HG03159 (cell line): ENCODE measurements around the gene ADGRL3.
"Not testable (repeated sequence)": the region's sequence is repeated elsewhere in the genome, so short reads cannot be mapped to it uniquely, and the experiment has no call there.

Experiments
- ATAC-seq: cut with Tn5 transposase; IDR thresholded peaks from one replicate; pipeline ENCODE4 v1.9.1; 2021; ENCODE audit warnings: mild to moderate bottlenecking, moderate library complexity; ENCODE audit not compliant: unreplicated experiment

ADGRL3 gene

GRCh38 chr4:61468024-61468720 lies 268.0 kb downstream of the ADGRL3 start:
- no peak for ATAC-seq

- no peak for ATAC-seq
Measured at GRCh38 chr4:61473306-61473705, 273.2 kb downstream of the ADGRL3 start.

GRCh38 chr4:61478340-61478739 lies 278.2 kb downstream of the ADGRL3 start:
- no peak for ATAC-seq

GRCh38 chr4:61485056-61485455 lies 284.9 kb downstream of the ADGRL3 start:
- ATAC-seq, result no peak

- no peak for ATAC-seq
Measured at GRCh38 chr4:61489927-61490326, 289.8 kb downstream of the ADGRL3 start.

- no peak for ATAC-seq
Measured at GRCh38 chr4:61493041-61493440, 292.9 kb downstream of the ADGRL3 start.

GRCh38 chr4:61493470-61493869 lies 293.3 kb downstream of the ADGRL3 start:
- no peak for ATAC-seq

- ATAC-seq, result no peak
Measured at GRCh38 chr4:61500883-61501282, 300.8 kb downstream of the ADGRL3 start.

GRCh38 chr4:61501812-61502211 lies 301.7 kb downstream of the ADGRL3 start:
- ATAC-seq, result no peak

- ATAC-seq, result no peak
Measured at GRCh38 chr4:61505773-61506685, 305.9 kb downstream of the ADGRL3 start.

GRCh38 chr4:61507091-61507490 lies 307.0 kb downstream of the ADGRL3 start:
- no peak for ATAC-seq

- ATAC-seq, result not testable (repeated sequence)
Measured at GRCh38 chr4:61509721-61510241, 309.7 kb downstream of the ADGRL3 start.

- no peak for ATAC-seq
Measured at GRCh38 chr4:61511716-61512488, 311.8 kb downstream of the ADGRL3 start.

GRCh38 chr4:61514991-61515390 lies 314.9 kb downstream of the ADGRL3 start:
- ATAC-seq, result no peak

GRCh38 chr4:61517144-61517543 lies 317.0 kb downstream of the ADGRL3 start:
- no peak for ATAC-seq

GRCh38 chr4:61520166-61520565 lies 320.0 kb downstream of the ADGRL3 start:
- ATAC-seq, result no peak

GRCh38 chr4:61520681-61521160 lies 320.6 kb downstream of the ADGRL3 start:
- ATAC-seq, result no peak

- no peak for ATAC-seq
Measured at GRCh38 chr4:61521451-61521850, 321.3 kb downstream of the ADGRL3 start.

- no peak for ATAC-seq
Measured at GRCh38 chr4:61522312-61522711, 322.2 kb downstream of the ADGRL3 start.

- no peak for ATAC-seq
Measured at GRCh38 chr4:61527888-61528287, 327.8 kb downstream of the ADGRL3 start.

- no peak for ATAC-seq
Measured at GRCh38 chr4:61528595-61528994, 328.5 kb downstream of the ADGRL3 start.
